Psoas muscle (tissue), 8 donors: Measurements from ENCODE around the gene ACAT1. TPM values are rescaled to one million over a fixed set of nuclear protein-coding genes. Genes with fewer than 3 reads are reported as not detected.
"Not testable (repeated sequence)": the region's sequence is repeated elsewhere in the genome, so short reads cannot be mapped to it uniquely, and the experiment has no call there.

Source experiments
- ATAC-seq, 4 donors: fragments of 200-7000 bp; cut with Tn5 transposase; one replicate each; pipeline ENCODE4 v1.9.1; 2020; ENCODE audit warnings: moderate library complexity in 3 of 4, mild to moderate bottlenecking in 2 of 4
- DNase-seq, 2 donors: peaks; one replicate each; pipeline ENCODE4 v3.0.0-alpha.2; 2020
- H3K27ac ChIP-seq: fragments of 200-600 bp; one replicate; pipeline ENCODE4 v1.8.0; 2022
- H3K27me3 ChIP-seq, 3 donors: fragments of 200-600 bp in 1 of 3; one replicate each; pipeline versions ENCODE4 v1.6.1 to v1.8.0; 2013 to 2022; ENCODE audit warnings: low read length in 2 of 3, mild to moderate bottlenecking in 2 of 3, moderate library complexity in 1 of 3; ENCODE audit not compliant: insufficient read depth in 3 of 3
- H3K36me3 ChIP-seq, 2 donors: fragments of 200-600 bp in 1 of 2; one replicate each; pipeline versions ENCODE4 v1.6.1 to v1.8.0; 2013 to 2022; ENCODE audit warnings: low read depth in 1 of 2, mild to moderate bottlenecking in 1 of 2, moderate library complexity in 1 of 2; ENCODE audit not compliant: insufficient read depth in 1 of 2
- H3K4me1 ChIP-seq: fragments of 200-600 bp; one replicate; pipeline ENCODE4 v1.8.0; 2022
- H3K4me3 ChIP-seq: fragments of 200-600 bp; one replicate; pipeline ENCODE4 v1.8.0; 2022; ENCODE audit warnings: mild to moderate bottlenecking
- H3K9me3 ChIP-seq: fragments of 200-600 bp; one replicate; pipeline ENCODE4 v1.8.0; 2022
- WGBS, 3 donors: extraction: QIAGEN DNeasy Blood & Tissue Kit; methylation state at CpG; one replicate each; pipeline versions ENCODE4 v1.1.6 to v1.1.7; 2013; 5-methylcytosine and 5-hydroxymethylcytosine counted together
- intact Hi-C, 2 donors: fragments of 100-400 bp; cut with DNase I; formaldehyde crosslinking; loops; one replicate each; pipeline versions ENCODE4 v1.11.0 to v1.14.2; 2022
- polyA plus RNA-seq, 3 donors: library from polyadenylated mRNA; stranded (reverse); fragments of 200-250 nt; gene quantifications; one replicate each; pipeline ENCODE4 v1.2.3, GENCODE V29; 2013
- total RNA-seq, 4 donors: library from RNA; stranded (reverse); fragmentation: NEBNext Ultra II Directional in 2 of 4; extraction: Animal tissue kit (Norgen Biotek cat#: 25700) in 2 of 4; gene quantifications; one replicate each; pipeline versions ENCODE4 v1.2.1 to v1.2.4, GENCODE V29; 2021 to 2023
- TF ChIP-seq, protein P1 (sequence below): fragments of 200-600 bp; IDR thresholded peaks from one replicate; pipeline ENCODE4 v1.8.0; 2022; ENCODE audit warnings: antibody characterized with exemption
- donor health status: healthy with polysubstance abuse.
- donor health status: DM: no; HTN: no; CAD: no; lungs with moderate emphysema.
- donor health status: Bipolar disorder and iron deficiency.
- donor health status: healthy.
- donor health status: DM: yes; HTN: yes; CAD: no.
- donor health status: DM: no; HTN: no; CAD: no.
- donor health status: DM: no; HTN: no; CAD: no.
- donor health status: DM: yes; HTN: yes; CAD: no.

Gene ACAT1
- total and polyA plus RNA-seq, 7 donors, result 141 to 263 (median 176) TPM

- TF ChIP-seq, protein P1, sequence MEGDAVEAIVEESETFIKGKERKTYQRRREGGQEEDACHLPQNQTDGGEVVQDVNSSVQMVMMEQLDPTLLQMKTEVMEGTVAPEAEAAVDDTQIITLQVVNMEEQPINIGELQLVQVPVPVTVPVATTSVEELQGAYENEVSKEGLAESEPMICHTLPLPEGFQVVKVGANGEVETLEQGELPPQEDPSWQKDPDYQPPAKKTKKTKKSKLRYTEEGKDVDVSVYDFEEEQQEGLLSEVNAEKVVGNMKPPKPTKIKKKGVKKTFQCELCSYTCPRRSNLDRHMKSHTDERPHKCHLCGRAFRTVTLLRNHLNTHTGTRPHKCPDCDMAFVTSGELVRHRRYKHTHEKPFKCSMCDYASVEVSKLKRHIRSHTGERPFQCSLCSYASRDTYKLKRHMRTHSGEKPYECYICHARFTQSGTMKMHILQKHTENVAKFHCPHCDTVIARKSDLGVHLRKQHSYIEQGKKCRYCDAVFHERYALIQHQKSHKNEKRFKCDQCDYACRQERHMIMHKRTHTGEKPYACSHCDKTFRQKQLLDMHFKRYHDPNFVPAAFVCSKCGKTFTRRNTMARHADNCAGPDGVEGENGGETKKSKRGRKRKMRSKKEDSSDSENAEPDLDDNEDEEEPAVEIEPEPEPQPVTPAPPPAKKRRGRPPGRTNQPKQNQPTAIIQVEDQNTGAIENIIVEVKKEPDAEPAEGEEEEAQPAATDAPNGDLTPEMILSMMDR, result no peak
- peaks cover 0 to 100% of the 10 kb centered on the region in 2 donors for H3K36me3 ChIP-seq
- H3K4me3 ChIP-seq, result no peak overlapping the region
- H3K9me3 ChIP-seq, result no peaks in the 10 kb centered on the region
- ATAC-seq, result no peak
- 72 to 83% (median 82%) methylated on average over 2 of the region's 2 CpGs for WGBS, 3 donors
- DNase-seq, result no peak
- H3K4me1 ChIP-seq, result no peaks in the 10 kb centered on the region
- no peaks in the 10 kb centered on the region for H3K27me3 ChIP-seq
- H3K27ac ChIP-seq, result no peak overlapping the region
- intact Hi-C loops, result loop anchor here in 1 of 2 donors (5.0 kb wide), 1 partner anchor 33 kb away; no protein-coding TSS in a partner anchor
Observed at GRCh38 chr11:108154591-108154990, 33.2 kb downstream of the ACAT1 start.

DNA sequence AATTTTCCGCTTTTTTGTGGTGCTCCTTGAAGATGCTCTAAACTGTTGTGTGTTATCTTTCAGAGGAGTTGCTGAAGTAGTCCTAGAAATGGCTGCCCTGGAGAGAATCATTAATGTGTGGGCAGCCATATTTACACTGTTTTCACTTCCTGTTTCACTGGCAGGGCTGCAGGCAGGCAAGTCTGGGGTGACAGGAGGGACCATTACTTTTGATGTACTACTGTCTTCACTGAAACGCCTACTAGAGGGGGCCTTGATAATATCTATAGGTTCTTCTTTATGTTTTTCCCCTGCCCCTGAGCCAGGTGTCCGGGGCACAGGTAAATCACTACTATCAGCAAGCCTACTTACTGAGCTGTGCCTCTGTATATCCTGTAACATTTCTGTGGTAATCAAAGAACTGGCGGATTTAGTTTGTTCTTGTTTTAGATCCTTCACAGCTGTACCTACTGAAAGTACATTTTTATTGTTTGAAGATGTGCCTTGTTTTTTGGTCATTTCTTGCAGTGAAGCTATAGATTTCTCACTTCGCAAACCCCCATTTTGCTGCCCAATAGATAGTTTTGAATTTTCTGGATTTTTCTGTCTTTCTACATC, 39.7 kb downstream of the ACAT1 start:
- ATAC-seq, result no peak
- intact Hi-C loops, result no loop called here
- peaks cover 8 to 93% of the 10 kb centered on the region in 2 donors for H3K36me3 ChIP-seq
- no peaks in the 10 kb centered on the region for H3K4me1 ChIP-seq
- no peak overlapping the region for H3K27ac ChIP-seq
- TF ChIP-seq, protein P1, result no peak
- no peaks in the 10 kb centered on the region for H3K9me3 ChIP-seq
- H3K27me3 ChIP-seq, result no peaks in the 10 kb centered on the region
- WGBS, 3 donors, result 91 to 96% (median 95%) methylated on average over 5 of the region's 5 CpGs
- DNase-seq, result no peak
- no peak overlapping the region for H3K4me3 ChIP-seq

- not testable (repeated sequence) for ATAC-seq
Observed at GRCh38 chr11:108162878-108163277, 41.5 kb downstream of the ACAT1 start.

DNA sequence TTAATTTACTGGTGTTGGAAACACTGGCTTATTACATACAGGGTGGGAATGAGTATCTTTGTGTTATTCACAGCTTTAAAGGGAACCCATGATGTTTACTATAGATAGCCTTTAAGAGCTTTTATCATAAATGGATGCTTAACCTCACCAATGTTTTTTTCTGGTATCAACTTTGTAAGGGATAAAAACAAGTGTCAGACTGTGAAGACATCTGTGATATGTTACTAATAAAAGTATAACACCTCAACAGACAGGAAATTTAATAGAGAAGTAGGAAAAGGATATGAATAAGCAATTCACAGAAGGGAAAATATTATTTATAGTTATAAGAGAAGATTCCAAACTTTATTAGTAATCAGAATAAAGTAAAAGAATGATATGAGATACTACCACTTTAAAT, 46.3 kb downstream of the ACAT1 start:
- ATAC-seq (no peak), DNase-seq (no peak)
- Histone ChIP-seq H3K4me3 (no peak overlapping the region), H3K4me1 (no peaks in the 10 kb centered on the region), H3K9me3 (no peaks in the 10 kb centered on the region), H3K36me3 (peaks cover 2 to 74% of the 10 kb centered on the region in 2 donors), H3K27me3 (no peaks in the 10 kb centered on the region), H3K27ac (no peak overlapping the region)
- intact Hi-C loops, result no loop called here
- TF ChIP-seq, protein P1, result no peak

More at GRCh38 chr11:108162878-108163277, 41.5 kb downstream of the ACAT1 start:
- H3K4me1 ChIP-seq, H3K9me3 ChIP-seq, H3K4me3 ChIP-seq, DNase-seq, H3K27me3 ChIP-seq, intact Hi-C loops, H3K27ac ChIP-seq: not testable (repeated sequence)
- 82 to 98% (median 88%) methylated on average over 6 of the region's 6 CpGs for WGBS, 3 donors
- H3K36me3 ChIP-seq, result peaks cover 8 to 93% of the 10 kb centered on the region in 2 donors

- Histone ChIP-seq H3K4me3 (peak overlapping the region; percentile 33), H3K27ac (no peak overlapping the region), H3K36me3 (peaks cover 0 to 79% of the 10 kb centered on the region in 2 donors), H3K4me1 (no peaks in the 10 kb centered on the region), H3K27me3 (no peaks in the 10 kb centered on the region), H3K9me3 (no peaks in the 10 kb centered on the region)
- DNase-seq (no peak), ATAC-seq (no peak)
- intact Hi-C loops, result no loop called here
- WGBS, 3 donors, result 74 to 79% (median 76%) methylated on average over 2 of the region's 2 CpGs
- TF ChIP-seq, protein P1, result no peak
Observed at GRCh38 chr11:108170184-108170583, 48.8 kb downstream of the ACAT1 start.
